Thymus (tissue), 11 donors: ENCODE results near the gene UFSP1. TPM values are rescaled to one million over a fixed set of nuclear protein-coding genes. Genes with fewer than 3 reads are reported as not detected.

Experiments used
- DNase-seq, 9 donors: peaks; one replicate each; pipeline ENCODE4 v3.0.0-alpha.2; 2013; ENCODE audit warnings: low spot score in 9 of 9, low read depth in 6 of 9, missing footprints in 1 of 9
- H3K27ac ChIP-seq, 2 donors: one replicate each; pipeline ENCODE4 v1.5.1; 2013; ENCODE audit warnings: control low read depth in 1 of 2, low read depth in 1 of 2, low read length in 1 of 2, mild to moderate bottlenecking in 1 of 2, moderate library complexity in 1 of 2
- H3K27me3 ChIP-seq, 2 donors: one replicate each; pipeline ENCODE4 v1.5.1; 2013; ENCODE audit warnings: low read length in 1 of 2; ENCODE audit not compliant: control insufficient read depth in 2 of 2, insufficient read depth in 1 of 2
- H3K36me3 ChIP-seq, 2 donors: one replicate each; pipeline ENCODE4 v1.5.1; 2013; ENCODE audit warnings: low read length in 1 of 2, mild to moderate bottlenecking in 1 of 2, moderate library complexity in 1 of 2; ENCODE audit not compliant: control insufficient read depth in 2 of 2, insufficient read depth in 2 of 2
- H3K4me1 ChIP-seq, 2 donors: one replicate each; pipeline ENCODE4 v1.5.1; 2013; ENCODE audit warnings: low read length in 2 of 2; ENCODE audit not compliant: control insufficient read depth in 2 of 2, insufficient read depth in 2 of 2
- H3K4me3 ChIP-seq, 2 donors: one replicate each; pipeline ENCODE4 v1.5.1; 2013; ENCODE audit warnings: low read length in 2 of 2, control low read depth in 1 of 2, mild to moderate bottlenecking in 1 of 2
- H3K9me3 ChIP-seq, 2 donors: one replicate each; pipeline ENCODE4 v1.5.1; 2013; ENCODE audit warnings: low read length in 1 of 2, mild to moderate bottlenecking in 1 of 2; ENCODE audit not compliant: control insufficient read depth in 2 of 2, insufficient read depth in 1 of 2
- WGBS: extraction: QIAGEN DNeasy Blood & Tissue Kit; methylation state at CpG from one replicate; pipeline ENCODE4 v1.1.7; 2013; 5-methylcytosine and 5-hydroxymethylcytosine counted together
- polyA plus RNA-seq: library from polyadenylated mRNA; stranded (reverse); fragments of 200-250 nt; gene quantifications from one replicate; pipeline ENCODE4 v1.2.3, GENCODE V29; 2013
- total RNA-seq: library from RNA; stranded (reverse); fragments of 120-200 nt; gene quantifications from one replicate; pipeline ENCODE4 v1.2.4, GENCODE V29; 2013
- donor health status: healthy.

Gene UFSP1
- total and polyA plus RNA-seq, 2 donors = 2.7 to 3.6 TPM

GRCh38 chr7:100886142-100886935 lies 3.2 kb downstream of the UFSP1 start:
- Histone ChIP-seq H3K4me1 (peaks cover 12 to 44% of the 10 kb centered on the region in 2 donors), H3K36me3 (peaks cover 70 to 75% of the 10 kb centered on the region in 2 donors), H3K9me3 (peaks cover 0 to 5% of the 10 kb centered on the region in 2 donors), H3K27ac (no peak overlapping the region), H3K27me3 (peaks cover 13 to 16% of the 10 kb centered on the region in 2 donors), H3K4me3 (no peak overlapping the region)
- WGBS = 95% methylated on average over 27 of the region's 27 CpGs
- no peak for DNase-seq

DNA sequence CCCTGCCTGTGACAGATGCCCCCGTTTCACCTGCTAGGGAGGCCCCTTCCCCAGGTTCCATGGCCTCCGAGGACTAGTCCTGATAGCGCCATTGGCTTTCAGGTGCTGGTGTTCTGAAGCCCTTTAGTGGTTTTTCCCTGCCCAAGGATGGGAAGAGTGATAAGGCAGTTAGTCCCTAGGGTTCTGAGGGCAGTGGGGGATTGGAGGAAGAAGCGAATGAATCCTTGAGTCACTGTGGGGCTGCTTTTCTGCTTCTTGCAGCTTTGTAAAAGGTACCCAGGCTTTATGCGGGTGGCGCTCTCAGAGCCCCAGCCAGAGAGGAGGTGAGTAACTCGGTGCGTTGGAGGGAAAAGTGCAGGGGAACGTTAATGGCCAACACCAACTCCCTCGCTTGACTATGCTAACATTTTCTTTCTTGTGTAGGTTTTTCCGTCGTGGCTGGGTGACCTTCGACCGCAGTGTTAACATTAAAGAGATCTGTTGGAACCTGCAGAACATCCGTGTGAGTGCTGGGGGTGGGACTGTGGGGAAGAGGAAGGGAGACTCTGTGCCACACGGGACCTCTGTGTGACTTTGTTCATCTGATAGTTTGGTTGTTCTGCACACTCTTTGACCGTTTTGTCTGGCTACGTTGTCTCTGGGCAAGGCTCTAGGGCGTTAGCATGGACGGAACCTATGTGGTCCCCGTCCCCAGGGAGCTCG lies 3.9 kb downstream of the UFSP1 start:
- Histone ChIP-seq H3K27me3 (peaks cover 5 to 9% of the 10 kb centered on the region in 2 donors), H3K9me3 (peaks cover 0 to 5% of the 10 kb centered on the region in 2 donors), H3K36me3 (peaks cover 75 to 82% of the 10 kb centered on the region in 2 donors), H3K4me1 (peaks cover 6 to 36% of the 10 kb centered on the region in 2 donors), H3K27ac (no peak overlapping the region), H3K4me3 (no peak overlapping the region)
- 97% methylated on average over 22 of the region's 22 CpGs for WGBS
- no peak for DNase-seq

DNA sequence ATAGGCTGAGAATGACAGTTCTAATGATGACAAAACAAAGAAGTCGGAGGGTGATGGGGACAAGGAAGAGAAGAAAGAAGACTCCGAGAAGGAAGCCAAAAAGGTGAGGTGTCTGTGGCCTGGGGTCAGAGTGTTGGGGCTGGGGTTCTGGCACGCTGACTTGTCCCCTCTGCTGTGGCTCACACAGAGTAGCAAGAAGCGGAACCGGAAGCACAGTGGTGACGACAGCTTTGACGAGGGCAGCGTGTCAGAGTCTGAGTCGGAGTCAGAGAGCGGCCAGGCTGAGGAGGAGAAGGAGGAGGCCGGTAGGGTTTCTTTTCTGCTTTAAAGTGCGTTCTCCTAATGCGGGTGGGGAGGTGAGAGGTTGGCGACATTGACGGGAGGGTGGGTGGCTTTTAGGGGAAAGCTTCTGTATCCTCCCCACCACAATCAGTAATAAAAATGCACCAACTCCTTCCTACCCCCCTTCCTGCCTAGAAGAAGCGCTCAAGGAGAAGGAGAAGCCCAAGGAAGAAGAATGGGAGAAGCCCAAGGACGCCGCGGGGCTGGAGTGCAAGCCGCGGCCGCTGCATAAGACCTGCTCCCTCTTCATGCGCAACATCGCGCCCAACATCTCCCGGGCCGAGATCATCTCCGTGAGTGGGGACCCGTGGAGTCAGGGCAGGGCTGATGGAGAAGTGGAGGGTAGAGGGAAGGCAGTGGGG lies 4.6 kb downstream of the UFSP1 start:
- Histone ChIP-seq H3K4me3 (no peak overlapping the region), H3K36me3 (peaks cover 77 to 87% of the 10 kb centered on the region in 2 donors), H3K9me3 (peaks cover 0 to 5% of the 10 kb centered on the region in 2 donors), H3K4me1 (peaks cover 3 to 29% of the 10 kb centered on the region in 2 donors), H3K27me3 (peaks cover 0 to 2% of the 10 kb centered on the region in 2 donors), H3K27ac (no peak overlapping the region)
- 98% methylated on average over 29 of the region's 29 CpGs for WGBS
- no peak for DNase-seq

- no peak overlapping the region for H3K4me3 ChIP-seq
- peaks cover 83 to 98% of the 10 kb centered on the region in 2 donors for H3K36me3 ChIP-seq
- peaks cover 0 to 5% of the 10 kb centered on the region in 2 donors for H3K9me3 ChIP-seq
- DNase-seq = no peak
- H3K27ac ChIP-seq = no peak overlapping the region
- H3K4me1 ChIP-seq = peaks cover 0 to 15% of the 10 kb centered on the region in 2 donors
- 98% methylated on average over 24 of the region's 24 CpGs for whole genome bisulfite sequencing
- no peaks in the 10 kb centered on the region for H3K27me3 ChIP-seq
Observed at GRCh38 chr7:100882785-100883526, 6.6 kb downstream of the UFSP1 start.

DNA sequence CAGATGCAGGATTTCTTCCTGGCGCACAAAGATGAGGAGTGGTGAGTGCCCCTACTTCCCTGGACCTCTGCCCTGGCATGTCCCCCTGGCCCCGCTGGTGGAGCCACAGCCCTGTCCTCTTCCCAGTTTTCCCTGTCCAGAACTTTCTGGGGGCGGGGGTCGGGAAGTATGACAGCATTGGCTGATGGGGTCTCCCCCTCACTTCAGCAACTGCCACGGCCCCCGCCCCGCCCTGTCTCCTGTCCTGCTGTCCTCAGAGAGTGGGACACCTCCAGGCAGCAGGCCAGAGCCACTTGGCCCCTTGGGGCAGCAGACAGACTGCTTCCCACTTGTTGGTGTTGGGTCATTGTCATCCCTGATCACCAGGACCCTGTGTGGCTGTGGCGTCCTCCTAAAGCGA lies 7.3 kb downstream of the UFSP1 start:
- H3K27me3 ChIP-seq = no peaks in the 10 kb centered on the region

DNA sequence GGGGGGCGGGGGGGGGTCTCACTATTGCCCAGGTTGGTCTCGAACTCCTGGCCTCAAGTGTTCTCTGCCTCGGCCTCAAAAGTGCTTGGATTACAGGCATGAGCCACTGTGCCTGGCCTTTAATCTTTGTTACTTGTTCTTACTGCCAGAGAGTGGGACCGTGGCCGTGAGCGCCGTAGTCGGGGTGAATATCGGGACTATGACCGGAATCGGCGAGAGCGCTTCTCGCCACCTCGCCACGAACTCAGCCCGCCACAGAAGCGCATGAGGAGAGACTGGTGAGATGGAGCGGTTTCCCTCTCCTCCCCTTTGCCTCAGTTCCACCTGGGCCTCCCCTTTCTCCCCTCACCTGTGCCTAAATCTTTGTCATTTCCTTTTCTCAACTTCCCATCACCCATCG lies 8.4 kb downstream of the UFSP1 start:
- H3K4me3 ChIP-seq = no peak overlapping the region
- peaks cover 73 to 95% of the 10 kb centered on the region in 2 donors for H3K36me3 ChIP-seq
- 98% methylated on average over 20 of the region's 20 CpGs for WGBS
- DNase-seq = no peak
- no peaks in the 10 kb centered on the region for H3K27me3 ChIP-seq
- no peak overlapping the region for H3K27ac ChIP-seq
- no peaks in the 10 kb centered on the region for H3K9me3 ChIP-seq
- peaks cover 6 to 7% of the 10 kb centered on the region in 2 donors for H3K4me1 ChIP-seq

More for the DNA sequence above, 7.3 kb downstream of the UFSP1 start:
- no peak for DNase-seq
- Histone ChIP-seq H3K4me1 (peaks cover 0 to 7% of the 10 kb centered on the region in 2 donors), H3K9me3 (peaks cover 0 to 3% of the 10 kb centered on the region in 2 donors), H3K27ac (no peak overlapping the region), H3K4me3 (no peak overlapping the region), H3K36me3 (peaks cover 78 to 95% of the 10 kb centered on the region in 2 donors)
- 98% methylated on average over 9 of the region's 9 CpGs for WGBS

GRCh38 chr7:100880645-100881044 lies 8.9 kb downstream of the UFSP1 start:
- 97% methylated on average over 7 of the region's 7 CpGs for WGBS
- peaks cover 11 to 12% of the 10 kb centered on the region in 2 donors for H3K4me1 ChIP-seq
- peaks cover 68 to 91% of the 10 kb centered on the region in 2 donors for H3K36me3 ChIP-seq
- H3K4me3 ChIP-seq = no peak overlapping the region
- H3K9me3 ChIP-seq = no peaks in the 10 kb centered on the region
- DNase-seq = no peak
- H3K27ac ChIP-seq = no peak overlapping the region
- no peaks in the 10 kb centered on the region for H3K27me3 ChIP-seq

DNA sequence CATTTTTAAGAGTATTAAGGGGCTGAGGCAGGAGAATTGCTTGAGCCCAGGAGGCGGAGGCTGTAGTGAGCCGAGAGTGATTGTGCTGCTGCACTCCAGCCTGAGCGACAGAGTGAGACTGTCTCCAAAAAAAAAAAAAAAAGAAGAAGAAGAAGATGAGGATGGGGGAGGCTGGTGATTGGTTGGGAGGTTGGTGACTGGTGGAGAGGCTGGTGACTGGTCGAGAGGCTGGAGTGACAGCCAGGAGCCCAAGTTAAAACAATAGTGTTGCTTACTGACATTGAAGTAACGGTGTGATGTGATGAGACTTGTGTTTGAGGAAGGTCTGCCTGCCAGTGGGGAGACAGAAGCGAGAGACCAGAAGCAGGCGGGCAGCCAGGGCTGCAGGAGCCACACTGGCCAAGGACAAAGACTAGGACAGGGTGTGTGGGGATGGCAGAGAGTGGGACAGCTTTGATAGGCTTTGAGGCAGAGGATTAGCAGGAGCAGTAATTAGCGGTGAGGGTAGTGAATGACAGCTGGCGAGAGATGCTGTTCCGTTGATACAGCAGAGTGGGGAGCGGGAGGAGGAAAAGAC lies 9.7 kb downstream of the UFSP1 start:
- Histone ChIP-seq H3K4me3 (no peak overlapping the region), H3K36me3 (peaks cover 59 to 82% of the 10 kb centered on the region in 2 donors), H3K9me3 (peaks cover 0 to 3% of the 10 kb centered on the region in 2 donors), H3K4me1 (peaks cover 12 to 14% of the 10 kb centered on the region in 2 donors), H3K27ac (no peak overlapping the region), H3K27me3 (no peaks in the 10 kb centered on the region)
- 91% methylated on average over 11 of the region's 11 CpGs for WGBS
- no peak for DNase-seq
